GM12875 (cell line): ENCODE data around the gene VASN.

Experiments used
- H3K4me3 ChIP-seq: one replicate; pipeline ENCODE4 v1.5.1; 2011; ENCODE audit warnings: low read depth, low read length, control low read depth
- TF ChIP-seq, protein P1 (sequence below): IDR thresholded peaks from 2 replicates; pipeline ENCODE4 v1.5.1; 2011; ENCODE audit warnings: low read depth, mild to moderate bottlenecking, control low read depth, inconsistent platforms, low read length, moderate library complexity, borderline replicate concordance; ENCODE audit not compliant: insufficient read depth

The VASN gene

GRCh38 chr16:4381072-4381934 is 9.7 kb downstream of the VASN start:
- TF ChIP-seq, protein P1, sequence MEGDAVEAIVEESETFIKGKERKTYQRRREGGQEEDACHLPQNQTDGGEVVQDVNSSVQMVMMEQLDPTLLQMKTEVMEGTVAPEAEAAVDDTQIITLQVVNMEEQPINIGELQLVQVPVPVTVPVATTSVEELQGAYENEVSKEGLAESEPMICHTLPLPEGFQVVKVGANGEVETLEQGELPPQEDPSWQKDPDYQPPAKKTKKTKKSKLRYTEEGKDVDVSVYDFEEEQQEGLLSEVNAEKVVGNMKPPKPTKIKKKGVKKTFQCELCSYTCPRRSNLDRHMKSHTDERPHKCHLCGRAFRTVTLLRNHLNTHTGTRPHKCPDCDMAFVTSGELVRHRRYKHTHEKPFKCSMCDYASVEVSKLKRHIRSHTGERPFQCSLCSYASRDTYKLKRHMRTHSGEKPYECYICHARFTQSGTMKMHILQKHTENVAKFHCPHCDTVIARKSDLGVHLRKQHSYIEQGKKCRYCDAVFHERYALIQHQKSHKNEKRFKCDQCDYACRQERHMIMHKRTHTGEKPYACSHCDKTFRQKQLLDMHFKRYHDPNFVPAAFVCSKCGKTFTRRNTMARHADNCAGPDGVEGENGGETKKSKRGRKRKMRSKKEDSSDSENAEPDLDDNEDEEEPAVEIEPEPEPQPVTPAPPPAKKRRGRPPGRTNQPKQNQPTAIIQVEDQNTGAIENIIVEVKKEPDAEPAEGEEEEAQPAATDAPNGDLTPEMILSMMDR, result no peak
- H3K4me3 ChIP-seq, result no peak overlapping the region

DNA sequence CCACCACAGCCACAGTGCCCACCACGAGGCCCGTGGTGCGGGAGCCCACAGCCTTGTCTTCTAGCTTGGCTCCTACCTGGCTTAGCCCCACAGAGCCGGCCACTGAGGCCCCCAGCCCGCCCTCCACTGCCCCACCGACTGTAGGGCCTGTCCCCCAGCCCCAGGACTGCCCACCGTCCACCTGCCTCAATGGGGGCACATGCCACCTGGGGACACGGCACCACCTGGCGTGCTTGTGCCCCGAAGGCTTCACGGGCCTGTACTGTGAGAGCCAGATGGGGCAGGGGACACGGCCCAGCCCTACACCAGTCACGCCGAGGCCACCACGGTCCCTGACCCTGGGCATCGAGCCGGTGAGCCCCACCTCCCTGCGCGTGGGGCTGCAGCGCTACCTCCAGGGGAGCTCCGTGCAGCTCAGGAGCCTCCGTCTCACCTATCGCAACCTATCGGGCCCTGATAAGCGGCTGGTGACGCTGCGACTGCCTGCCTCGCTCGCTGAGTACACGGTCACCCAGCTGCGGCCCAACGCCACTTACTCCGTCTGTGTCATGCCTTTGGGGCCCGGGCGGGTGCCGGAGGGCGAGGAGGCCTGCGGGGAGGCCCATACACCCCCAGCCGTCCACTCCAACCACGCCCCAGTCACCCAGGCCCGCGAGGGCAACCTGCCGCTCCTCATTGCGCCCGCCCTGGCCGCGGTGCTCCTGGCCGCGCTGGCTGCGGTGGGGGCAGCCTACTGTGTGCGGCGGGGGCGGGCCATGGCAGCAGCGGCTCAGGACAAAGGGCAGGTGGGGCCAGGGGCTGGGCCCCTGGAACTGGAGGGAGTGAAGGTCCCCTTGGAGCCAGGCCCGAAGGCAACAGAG is 10.5 kb downstream of the VASN start:
- TF ChIP-seq, protein P1, result no peak

DNA sequence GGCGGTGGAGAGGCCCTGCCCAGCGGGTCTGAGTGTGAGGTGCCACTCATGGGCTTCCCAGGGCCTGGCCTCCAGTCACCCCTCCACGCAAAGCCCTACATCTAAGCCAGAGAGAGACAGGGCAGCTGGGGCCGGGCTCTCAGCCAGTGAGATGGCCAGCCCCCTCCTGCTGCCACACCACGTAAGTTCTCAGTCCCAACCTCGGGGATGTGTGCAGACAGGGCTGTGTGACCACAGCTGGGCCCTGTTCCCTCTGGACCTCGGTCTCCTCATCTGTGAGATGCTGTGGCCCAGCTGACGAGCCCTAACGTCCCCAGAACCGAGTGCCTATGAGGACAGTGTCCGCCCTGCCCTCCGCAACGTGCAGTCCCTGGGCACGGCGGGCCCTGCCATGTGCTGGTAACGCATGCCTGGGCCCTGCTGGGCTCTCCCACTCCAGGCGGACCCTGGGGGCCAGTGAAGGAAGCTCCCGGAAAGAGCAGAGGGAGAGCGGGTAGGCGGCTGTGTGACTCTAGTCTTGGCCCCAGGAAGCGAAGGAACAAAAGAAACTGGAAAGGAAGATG is 11.2 kb downstream of the VASN start:
- TF ChIP-seq, protein P1, result no peak
- no peak overlapping the region for H3K4me3 ChIP-seq

More for the DNA sequence above, 10.5 kb downstream of the VASN start:
- H3K4me3 ChIP-seq, result no peak overlapping the region

GRCh38 chr16:4383591-4384444 is 12.2 kb downstream of the VASN start:
- no peak overlapping the region for H3K4me3 ChIP-seq
- TF ChIP-seq, protein P1, result no peak

DNA sequence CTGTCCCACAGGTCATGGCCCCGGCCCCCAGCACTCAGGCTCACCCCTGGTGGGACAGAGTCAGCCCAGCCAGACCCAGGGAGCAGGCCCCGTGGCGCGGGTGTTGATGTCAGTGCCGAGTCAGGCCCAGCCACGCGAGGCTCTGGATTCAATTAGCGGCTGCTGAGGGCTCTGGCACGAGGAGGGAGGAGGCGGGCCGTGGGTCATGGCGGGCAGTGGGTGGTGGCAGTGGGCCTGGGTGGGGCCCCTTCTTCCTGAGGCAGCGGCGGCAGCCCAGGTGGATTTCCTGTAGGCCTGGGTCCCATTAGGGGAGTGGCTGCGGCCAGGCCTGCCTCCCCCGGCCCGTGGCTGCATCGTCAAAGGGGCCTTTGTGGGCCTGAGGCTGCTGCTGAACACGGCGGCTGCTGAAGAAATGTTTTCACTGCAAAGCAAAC is 12.9 kb downstream of the VASN start:
- TF ChIP-seq, protein P1, result no peak
- no peak overlapping the region for H3K4me3 ChIP-seq

GRCh38 chr16:4385066-4385788 is 13.6 kb downstream of the VASN start:
- no peak overlapping the region for H3K4me3 ChIP-seq
- TF ChIP-seq, protein P1, result no peak
